ENCODE results near the gene GABARAPL1. TPM values are rescaled to one million over a fixed set of nuclear protein-coding genes. Genes with fewer than 3 reads are reported as not detected.
A peak's percentile ranks its signal among the peaks of the same experiment; 100 is the strongest.

GABARAPL1 gene
- total RNA-seq = 1.5 and 2.6 TPM in 2 replicates

GRCh38 chr12:10212739-10213131, at the start of gene GABARAPL1:
Gene GABARAPL1 (plus strand): TSS chr12:10212877. CDS start chr12:10213130, 253 bp downstream.
- peak; percentile 92 for DNase-seq

GRCh38 chr12:10163084-10163483, 49.6 kb upstream of the GABARAPL1 start:
- intact Hi-C loops (cut with micrococcal nuclease) = no loop called here
- Mint-ChIP-seq H3K9me3 (no peaks in the 10 kb centered on the region), H3K36me3 (ENCODE audit: low read depth) (no peaks in the 10 kb centered on the region), H3K27me3 (peaks cover 40% of the 10 kb centered on the region), H3K4me1 (peaks cover 2% of the 10 kb centered on the region), H3K4me3 (no peak overlapping the region), H3K27ac (no peak overlapping the region)
- no peak for DNase-seq

More at GRCh38 chr12:10212739-10213131, at the start of gene GABARAPL1:
- intact Hi-C loops (cut with micrococcal nuclease) = loop anchor here (1.0 to 10.0 kb wide), 7 partner anchors 152 to 962 kb away; partner anchors contain the start of genes CLEC2B, MAGOHB, SMIM10L1 and YBX3
- H3K4me1 Mint-ChIP-seq = peaks cover 26% of the 10 kb centered on the region
- no peaks in the 10 kb centered on the region for H3K36me3 Mint-ChIP-seq (ENCODE audit: low read depth)
- peak within 1 kb of the TSS; percentile 93 for H3K27ac Mint-ChIP-seq
- H3K9me3 Mint-ChIP-seq = no peaks in the 10 kb centered on the region
- H3K4me3 Mint-ChIP-seq = peak within 1 kb of the TSS; percentile 94
- peaks cover 30% of the 10 kb centered on the region for H3K27me3 Mint-ChIP-seq

- Mint-ChIP-seq H3K9me3 (no peaks in the 10 kb centered on the region), H3K27ac (no peak overlapping the region), H3K27me3 (peaks cover 28% of the 10 kb centered on the region), H3K36me3 (ENCODE audit: low read depth) (no peaks in the 10 kb centered on the region), H3K4me1 (no peaks in the 10 kb centered on the region), H3K4me3 (no peak overlapping the region)
- DNase-seq = no peak
- intact Hi-C loops (cut with micrococcal nuclease) = no loop called here
Measured at GRCh38 chr12:10165421-10165820, 47.3 kb upstream of the GABARAPL1 start.

GRCh38 chr12:10167599-10167998, 45.1 kb upstream of the GABARAPL1 start:
- peaks cover 28% of the 10 kb centered on the region for H3K27me3 Mint-ChIP-seq
- intact Hi-C loops (cut with micrococcal nuclease) = no loop called here
- no peak for DNase-seq
- H3K4me3 Mint-ChIP-seq = no peak overlapping the region
- H3K4me1 Mint-ChIP-seq = no peaks in the 10 kb centered on the region
- no peaks in the 10 kb centered on the region for H3K9me3 Mint-ChIP-seq
- no peak overlapping the region for H3K27ac Mint-ChIP-seq
- H3K36me3 Mint-ChIP-seq (ENCODE audit: low read depth) = no peaks in the 10 kb centered on the region

GRCh38 chr12:10169104-10169503, 43.6 kb upstream of the GABARAPL1 start:
- Mint-ChIP-seq H3K36me3 (ENCODE audit: low read depth) (no peaks in the 10 kb centered on the region), H3K9me3 (no peaks in the 10 kb centered on the region), H3K4me1 (no peaks in the 10 kb centered on the region), H3K27me3 (peaks cover 27% of the 10 kb centered on the region), H3K27ac (no peak overlapping the region), H3K4me3 (no peak overlapping the region)
- no peak for DNase-seq
- intact Hi-C loops (cut with micrococcal nuclease) = no loop called here

GRCh38 chr12:10170216-10170615, 42.5 kb upstream of the GABARAPL1 start:
- DNase-seq = no peak
- H3K27me3 Mint-ChIP-seq = peaks cover 36% of the 10 kb centered on the region
- no peak overlapping the region for H3K4me3 Mint-ChIP-seq
- intact Hi-C loops (cut with micrococcal nuclease) = no loop called here
- no peaks in the 10 kb centered on the region for H3K9me3 Mint-ChIP-seq
- H3K4me1 Mint-ChIP-seq = no peaks in the 10 kb centered on the region
- H3K27ac Mint-ChIP-seq = no peak overlapping the region
- no peaks in the 10 kb centered on the region for H3K36me3 Mint-ChIP-seq (ENCODE audit: low read depth)

- no peaks in the 10 kb centered on the region for H3K4me1 Mint-ChIP-seq
- no peak within 1 kb of the TSS for H3K4me3 Mint-ChIP-seq
- H3K27ac Mint-ChIP-seq = no peak within 1 kb of the TSS
- peaks cover 38% of the 10 kb centered on the region for H3K27me3 Mint-ChIP-seq
- H3K9me3 Mint-ChIP-seq = no peaks in the 10 kb centered on the region
- intact Hi-C loops (cut with micrococcal nuclease) = no loop called here
- H3K36me3 Mint-ChIP-seq (ENCODE audit: low read depth) = no peaks in the 10 kb centered on the region
- no peak for DNase-seq
Measured at GRCh38 chr12:10171973-10172728, 40.5 kb upstream of the GABARAPL1 start, which contains the start of gene OLR1. Gene OLR1 (minus strand): TSS chr12:10172132. CDS start chr12:10172077, 55 bp downstream.

- intact Hi-C loops (cut with micrococcal nuclease) = no loop called here
- no peaks in the 10 kb centered on the region for H3K36me3 Mint-ChIP-seq (ENCODE audit: low read depth)
Measured at GRCh38 chr12:10174986-10175614, 37.6 kb upstream of the GABARAPL1 start.

GRCh38 chr12:10175846-10176636, 36.6 kb upstream of the GABARAPL1 start:
- Mint-ChIP-seq H3K9me3 (no peaks in the 10 kb centered on the region), H3K36me3 (ENCODE audit: low read depth) (no peaks in the 10 kb centered on the region), H3K27me3 (peaks cover 33% of the 10 kb centered on the region), H3K27ac (no peak overlapping the region), H3K4me3 (no peak overlapping the region), H3K4me1 (no peaks in the 10 kb centered on the region)
- intact Hi-C loops (cut with micrococcal nuclease) = no loop called here
- no peak for DNase-seq

More at GRCh38 chr12:10174986-10175614, 37.6 kb upstream of the GABARAPL1 start:
- no peak for DNase-seq
- Mint-ChIP-seq H3K9me3 (no peaks in the 10 kb centered on the region), H3K4me1 (no peaks in the 10 kb centered on the region), H3K27me3 (peaks cover 36% of the 10 kb centered on the region), H3K27ac (no peak overlapping the region), H3K4me3 (no peak overlapping the region)

GRCh38 chr12:10178821-10179220, 33.9 kb upstream of the GABARAPL1 start, which contains the start of gene TMEM52B:
Gene TMEM52B (plus strand): TSS chr12:10179032. CDS start chr12:10179575, 543 bp downstream.
- H3K9me3 Mint-ChIP-seq = no peaks in the 10 kb centered on the region
- no peak for DNase-seq
- peaks cover 25% of the 10 kb centered on the region for H3K27me3 Mint-ChIP-seq
- intact Hi-C loops (cut with micrococcal nuclease) = no loop called here
- no peaks in the 10 kb centered on the region for H3K4me1 Mint-ChIP-seq
- no peak within 1 kb of the TSS for H3K4me3 Mint-ChIP-seq
- H3K27ac Mint-ChIP-seq = no peak within 1 kb of the TSS
- no peaks in the 10 kb centered on the region for H3K36me3 Mint-ChIP-seq (ENCODE audit: low read depth)

- Mint-ChIP-seq H3K4me3 (no peak overlapping the region), H3K27me3 (peaks cover 26% of the 10 kb centered on the region), H3K9me3 (no peaks in the 10 kb centered on the region), H3K4me1 (no peaks in the 10 kb centered on the region), H3K36me3 (ENCODE audit: low read depth) (no peaks in the 10 kb centered on the region), H3K27ac (no peak overlapping the region)
- no peak for DNase-seq
- intact Hi-C loops (cut with micrococcal nuclease) = no loop called here
Measured at GRCh38 chr12:10179776-10180181, 32.9 kb upstream of the GABARAPL1 start.

GRCh38 chr12:10182354-10183049, 30.2 kb upstream of the GABARAPL1 start:
- intact Hi-C loops (cut with micrococcal nuclease) = no loop called here
- no peak overlapping the region for H3K27ac Mint-ChIP-seq
- no peak for DNase-seq
- H3K9me3 Mint-ChIP-seq = no peaks in the 10 kb centered on the region
- no peaks in the 10 kb centered on the region for H3K4me1 Mint-ChIP-seq
- H3K27me3 Mint-ChIP-seq = peaks cover 17% of the 10 kb centered on the region
- no peaks in the 10 kb centered on the region for H3K36me3 Mint-ChIP-seq (ENCODE audit: low read depth)
- H3K4me3 Mint-ChIP-seq = no peak overlapping the region

- Mint-ChIP-seq H3K36me3 (ENCODE audit: low read depth) (no peaks in the 10 kb centered on the region), H3K4me1 (no peaks in the 10 kb centered on the region), H3K27me3 (peaks cover 17% of the 10 kb centered on the region), H3K4me3 (no peak overlapping the region), H3K9me3 (no peaks in the 10 kb centered on the region), H3K27ac (no peak overlapping the region)
- intact Hi-C loops (cut with micrococcal nuclease) = no loop called here
- no peak for DNase-seq
Measured at GRCh38 chr12:10184261-10184843, 28.3 kb upstream of the GABARAPL1 start.
